ENCODE data around the gene IL12RB2. TPM values are rescaled to one million over a fixed set of nuclear protein-coding genes. Genes with fewer than 3 reads are reported as not detected.
"Not testable (repeated sequence)": the region's sequence is repeated elsewhere in the genome, so short reads cannot be mapped to it uniquely, and the experiment has no call there.

IL12RB2 gene
- total and polyA plus RNA-seq, 7 donors, result 0.13 to 9.5 (median 3.3) TPM

- ATAC-seq (peak; percentile 77 to 86 (median 82)), DNase-seq (peak; percentile 50 to 69)
- no peak for TF ChIP-seq CTCF (IDR thresholded peaks at IDR 0.05)
- H3K9me3 ChIP-seq, result no peaks in the 10 kb centered on the region
- no peak overlapping the region for H3K4me3 ChIP-seq
- no peaks in the 10 kb centered on the region for H3K27me3 ChIP-seq (ENCODE audit: insufficient read depth in 3 of 3, low read length in 2 of 3)
- peak overlapping the region; percentile 78 for H3K27ac ChIP-seq
- intact Hi-C loops (cut with DNase I), result no loop called here
- H3K36me3 ChIP-seq (ENCODE audit: insufficient read depth in 1 of 2, low read depth in 1 of 2), result peaks cover 0 to 38% of the 10 kb centered on the region in 2 donors
- peaks cover 22% of the 10 kb centered on the region for H3K4me1 ChIP-seq
- 15 to 36% (median 19%) methylated on average over 12 of the region's 12 CpGs for WGBS, 3 donors
These were observed 85.6 kb downstream of the IL12RB2 start for GRCh38 chr1:67393240-67393639.

GRCh38 chr1:67393737-67394136 is 86.1 kb downstream of the IL12RB2 start:
- H3K36me3 ChIP-seq (ENCODE audit: insufficient read depth in 1 of 2, low read depth in 1 of 2), result peaks cover 0 to 40% of the 10 kb centered on the region in 2 donors
- peak overlapping the region; percentile 78 for H3K27ac ChIP-seq
- no peak for TF ChIP-seq CTCF (IDR thresholded peaks at IDR 0.05)
- no peak overlapping the region for H3K4me3 ChIP-seq
- no peaks in the 10 kb centered on the region for H3K9me3 ChIP-seq
- H3K27me3 ChIP-seq (ENCODE audit: insufficient read depth in 3 of 3, low read length in 2 of 3), result no peaks in the 10 kb centered on the region
- peaks cover 22% of the 10 kb centered on the region for H3K4me1 ChIP-seq
- ATAC-seq (peak; percentile 52 to 78 (median 64)), DNase-seq (no peak)
- intact Hi-C loops (cut with DNase I), result no loop called here
- WGBS, 3 donors, result 26 to 51% (median 41%) methylated on average over 3 of the region's 3 CpGs

GRCh38 chr1:67394548-67394947 is 86.9 kb downstream of the IL12RB2 start:
- no peak for TF ChIP-seq CTCF (IDR thresholded peaks at IDR 0.05)
- DNase-seq (no peak), ATAC-seq (peak; percentile 39 to 54 (median 49))
- intact Hi-C loops (cut with DNase I), result no loop called here
- H3K36me3 ChIP-seq (ENCODE audit: insufficient read depth in 1 of 2, low read depth in 1 of 2), result peaks cover 0 to 34% of the 10 kb centered on the region in 2 donors
- no peaks in the 10 kb centered on the region for H3K27me3 ChIP-seq (ENCODE audit: insufficient read depth in 3 of 3, low read length in 2 of 3)
- H3K4me1 ChIP-seq, result peaks cover 25% of the 10 kb centered on the region
- 41 to 67% (median 42%) methylated on average over 4 of the region's 4 CpGs for WGBS, 3 donors
- H3K27ac ChIP-seq, result peak overlapping the region; percentile 78
- H3K9me3 ChIP-seq, result no peaks in the 10 kb centered on the region
- no peak overlapping the region for H3K4me3 ChIP-seq

DNA sequence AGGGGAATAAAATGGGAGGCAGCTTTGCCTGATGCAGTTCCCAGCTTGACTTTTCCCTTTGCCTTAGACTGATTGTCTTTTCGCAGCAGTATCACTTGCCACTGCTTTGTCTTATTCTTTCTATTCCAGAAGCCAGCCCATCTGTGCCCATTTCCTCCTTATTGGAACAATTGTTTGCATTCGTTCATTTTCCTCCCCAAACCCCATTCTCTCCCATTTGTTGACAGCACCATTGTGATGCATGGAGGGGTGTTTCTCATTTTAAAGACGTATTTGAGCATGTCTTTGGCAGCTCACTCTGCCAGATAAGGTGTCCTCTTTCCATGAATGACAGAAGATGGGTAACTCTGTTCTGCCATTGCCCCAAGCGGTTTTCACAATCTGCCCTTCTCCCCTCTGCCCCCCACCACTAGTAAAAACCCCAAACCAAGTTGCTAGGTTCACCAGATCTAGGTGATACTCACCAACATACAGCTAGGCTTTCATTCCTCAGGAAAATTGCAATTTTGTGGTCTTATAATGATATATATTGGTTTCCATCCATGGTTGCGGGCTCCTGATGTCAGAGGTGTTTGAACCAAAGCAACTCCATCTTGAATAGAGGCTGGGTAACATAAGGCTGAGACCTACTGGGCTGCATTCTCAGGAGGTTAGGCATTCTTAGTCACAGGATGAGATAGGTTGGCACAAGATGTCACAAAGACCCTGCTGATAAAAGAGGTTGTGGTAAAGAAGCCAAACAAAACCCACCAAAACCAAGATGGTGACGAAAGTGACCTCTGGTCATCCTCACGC is 91.7 kb downstream of the IL12RB2 start:
- WGBS, 3 donors, result 79 to 82% (median 81%) methylated on average over 7 of the region's 7 CpGs
- intact Hi-C loops (cut with DNase I), result no loop called here
- Histone ChIP-seq H3K27ac (peak overlapping the region; percentile 78), H3K36me3 (ENCODE audit: insufficient read depth in 1 of 2, low read depth in 1 of 2) (peaks cover 0 to 29% of the 10 kb centered on the region in 2 donors), H3K9me3 (no peaks in the 10 kb centered on the region), H3K27me3 (ENCODE audit: insufficient read depth in 3 of 3, low read length in 2 of 3) (no peaks in the 10 kb centered on the region), H3K4me1 (peaks cover 16% of the 10 kb centered on the region), H3K4me3 (no peak overlapping the region)
- DNase-seq, result no peak
- no peak for TF ChIP-seq CTCF (IDR thresholded peaks at IDR 0.05)
- peak in 3 of 4 donors; percentile 6 to 17 (median 13) for ATAC-seq

- DNase-seq (peak; percentile 58 to 74), ATAC-seq (peak; percentile 78 to 87 (median 84))
- H3K27ac ChIP-seq, result peak overlapping the region; percentile 78
- peaks cover 12% of the 10 kb centered on the region for H3K4me1 ChIP-seq
- intact Hi-C loops (cut with DNase I); H3K27me3 ChIP-seq (ENCODE audit: insufficient read depth in 3 of 3, low read length in 2 of 3); H3K9me3 ChIP-seq; H3K4me3 ChIP-seq: not testable (repeated sequence)
- peaks cover 0 to 27% of the 10 kb centered on the region in 2 donors for H3K36me3 ChIP-seq (ENCODE audit: insufficient read depth in 1 of 2, low read depth in 1 of 2)
- WGBS, 3 donors, result 44 to 60% (median 50%) methylated on average over 12 of the region's 12 CpGs
These were observed 92.5 kb downstream of the IL12RB2 start for GRCh38 chr1:67400029-67400786.
